IMR-90 (cell line): ENCODE results near the gene C1orf105. TPM values are rescaled to one million over a fixed set of nuclear protein-coding genes. Genes with fewer than 3 reads are reported as not detected.

Experiments used
- ATAC-seq: fragments of 200-7000 bp; cut with Tn5 transposase; 2 replicates; pipeline ENCODE4 v1.9.1; 2020; ENCODE audit warnings: low read depth, mild to moderate bottlenecking, moderate library complexity
- BruUV-seq: library from RNA; stranded (reverse); fragments of 400-500 nt; replicated peaks from 2 replicates; lab custom pipeline; 2021; lab: Mats Ljungman, UMichigan
- CTCF ChIA-PET: fragments of 300-600 bp; formaldehyde crosslinking; extraction: SDS; loops from one replicate; lab custom pipeline; 2021; ENCODE audit warnings: antibody characterized with exemption; lab: Yijun Ruan, JAX
- POLR2A ChIA-PET: fragments of 300-600 bp; sonication (Branson Sonifier 250); formaldehyde crosslinking; loops from one replicate; lab custom pipeline; 2022; ENCODE audit warnings: antibody characterized with exemption; ENCODE audit not compliant: unreplicated experiment; lab: Charles Lee
- DNase-seq: peaks from one replicate; pipeline ENCODE4 v3.0.0; 2013
- H2AFZ ChIP-seq: replicated peaks from 2 replicates; pipeline ENCODE3; 2013; ENCODE audit warnings: low read length, mild to moderate bottlenecking; ENCODE audit not compliant: poor library complexity
- H2AK5ac ChIP-seq: 2 replicates; pipeline ENCODE4 v1.6.1; 2013; ENCODE audit warnings: low read depth, low read length, inconsistent platforms
- H2AK9ac ChIP-seq: replicated peaks from 2 replicates; pipeline ENCODE3; 2013; ENCODE audit warnings: mild to moderate bottlenecking, low read depth, low read length, moderate library complexity; ENCODE audit not compliant: poor library complexity
- H2BK120ac ChIP-seq: 2 replicates; pipeline ENCODE4 v1.6.1; 2013; ENCODE audit warnings: low read depth, low read length, inconsistent platforms
- H2BK15ac ChIP-seq: 3 replicates; pipeline ENCODE4 v1.6.1; 2013; ENCODE audit warnings: low read depth, low read length, inconsistent platforms
- H2BK20ac ChIP-seq: 2 replicates; pipeline ENCODE4 v1.6.1; 2013; ENCODE audit warnings: low read depth, mild to moderate bottlenecking, inconsistent platforms, low read length, moderate library complexity
- H2BK5ac ChIP-seq: 2 replicates; pipeline ENCODE4 v1.6.1; 2013; ENCODE audit warnings: mild to moderate bottlenecking, low read depth, low read length, inconsistent platforms; ENCODE audit not compliant: poor library complexity, severe bottlenecking
- H3K14ac ChIP-seq: replicated peaks from 2 replicates; pipeline ENCODE4 v1.6.1; 2013; ENCODE audit warnings: low read depth, low read length, inconsistent platforms
- H3K18ac ChIP-seq: 2 replicates; pipeline ENCODE4 v1.6.1; 2013; ENCODE audit warnings: low read depth, low read length, control low read depth
- H3K23ac ChIP-seq: 2 replicates; pipeline ENCODE4 v1.6.1; 2013; ENCODE audit warnings: low read depth, low read length, inconsistent platforms
- H3K27ac ChIP-seq: 2 replicates; pipeline ENCODE4 v1.5.1; 2013; ENCODE audit warnings: mild to moderate bottlenecking, control low read depth, low read length; ENCODE audit not compliant: insufficient read depth
- H3K27me3 ChIP-seq: 2 replicates; pipeline ENCODE4 v1.6.1; 2013; ENCODE audit warnings: low read length; ENCODE audit not compliant: control insufficient read depth, insufficient read depth
- H3K36me3 ChIP-seq: 2 replicates; pipeline ENCODE4 v1.6.1; 2013; ENCODE audit warnings: low read length, mixed read lengths; ENCODE audit not compliant: control insufficient read depth, insufficient read depth
- H3K4ac ChIP-seq: 2 replicates; pipeline ENCODE4 v1.6.1; 2013; ENCODE audit warnings: low read depth, low read length, inconsistent platforms
- H3K4me1 ChIP-seq: 2 replicates; pipeline ENCODE4 v1.6.1; 2013; ENCODE audit warnings: low read length, mixed read lengths; ENCODE audit not compliant: control insufficient read depth, insufficient read depth
- H3K4me2 ChIP-seq: 2 replicates; pipeline ENCODE4 v1.6.1; 2013; ENCODE audit warnings: low read depth, mild to moderate bottlenecking, control low read depth, low read length, moderate library complexity
- H3K4me3 ChIP-seq: 2 replicates; pipeline ENCODE4 v1.5.1; 2013; ENCODE audit warnings: low read depth, mild to moderate bottlenecking, control low read depth, low read length, moderate library complexity; ENCODE audit not compliant: insufficient read depth
- H3K56ac ChIP-seq: 2 replicates; pipeline ENCODE4 v1.6.1; 2013; ENCODE audit warnings: low read length, inconsistent platforms; ENCODE audit not compliant: insufficient read depth; ENCODE audit errors: extremely low read depth
- H3K79me1 ChIP-seq, 2 experiments: 2 replicates each; pipeline ENCODE4 v1.6.1; 2013; ENCODE audit warnings: low read length in 2 of 2, inconsistent platforms in 1 of 2, low read depth in 1 of 2
- H3K9ac ChIP-seq: 2 replicates; pipeline ENCODE4 v1.6.1; 2013; ENCODE audit warnings: low read depth, low read length, control low read depth
- H3K9me1 ChIP-seq: 2 replicates; pipeline ENCODE4 v1.6.1; 2013; ENCODE audit warnings: low read length, inconsistent platforms; ENCODE audit not compliant: insufficient read depth
- H3K9me3 ChIP-seq: 2 replicates; pipeline ENCODE4 v1.6.1; 2013; ENCODE audit warnings: low read length; ENCODE audit not compliant: control insufficient read depth, insufficient read depth
- H4K20me1 ChIP-seq: 2 replicates; pipeline ENCODE4 v1.6.1; 2013; ENCODE audit warnings: low read length, inconsistent platforms; ENCODE audit not compliant: insufficient read depth
- H4K5ac ChIP-seq: 2 replicates; pipeline ENCODE4 v1.6.1; 2013; ENCODE audit warnings: mild to moderate bottlenecking, low read depth, low read length, control low read depth
- H4K8ac ChIP-seq, 2 experiments: 2 replicates each; pipeline ENCODE4 v1.6.1; 2013; ENCODE audit warnings: low read depth in 2 of 2, low read length in 2 of 2, control low read depth in 1 of 2, inconsistent platforms in 1 of 2
- H4K91ac ChIP-seq: 2 replicates; pipeline ENCODE4 v1.6.1; 2013; ENCODE audit warnings: low read depth, low read length, inconsistent platforms; ENCODE audit not compliant: insufficient read depth
- BHLHE40 ChIP-seq: fragments of 150-350 bp; IDR thresholded peaks from 2 replicates; pipeline ENCODE4 v1.6.1; 2016; ENCODE audit warnings: mild to moderate bottlenecking, low read depth, low read length
- CEBPB ChIP-seq: IDR thresholded peaks from 2 replicates; pipeline ENCODE4 v1.6.1; 2012; ENCODE audit warnings: low read depth, low read length, improper control_type of control experiment
- ELK1 ChIP-seq: fragments of 150-350 bp; IDR thresholded peaks from 2 replicates; pipeline ENCODE4 v1.6.1; 2016; ENCODE audit warnings: low read depth, mild to moderate bottlenecking, low read length, moderate library complexity, borderline replicate concordance
- FOS ChIP-seq: fragments of 150-350 bp; IDR thresholded peaks from 2 replicates; pipeline ENCODE4 v1.6.1; 2016; ENCODE audit warnings: low read depth, low read length
- MAFK ChIP-seq: IDR thresholded peaks from 2 replicates; pipeline ENCODE4 v1.6.1; 2012; ENCODE audit warnings: low read depth, low read length, improper control_type of control experiment
- MAZ ChIP-seq: IDR thresholded peaks from 2 replicates; pipeline ENCODE4 v1.6.1; 2012; ENCODE audit warnings: low read depth, mild to moderate bottlenecking, low read length, improper control_type of control experiment, moderate library complexity, borderline replicate concordance
- MXI1 ChIP-seq: IDR thresholded peaks from 2 replicates; pipeline ENCODE4 v1.6.1; 2012; ENCODE audit warnings: low read depth, mild to moderate bottlenecking, low read length, moderate library complexity, borderline replicate concordance
- NFE2L2 ChIP-seq: fragments of 150-350 bp; IDR thresholded peaks from 2 replicates; pipeline ENCODE4 v1.6.1; 2016; ENCODE audit warnings: low read depth, mild to moderate bottlenecking, low read length
- POLR2A ChIP-seq: IDR thresholded peaks from 2 replicates; pipeline ENCODE4 v1.6.1; 2012; ENCODE audit warnings: mild to moderate bottlenecking, low read depth, low read length
- RCOR1 ChIP-seq: IDR thresholded peaks from 2 replicates; pipeline ENCODE4 v1.6.1; 2012; ENCODE audit warnings: mild to moderate bottlenecking, low read length, improper control_type of control experiment; ENCODE audit not compliant: insufficient replicate concordance
- RFX5 ChIP-seq: IDR thresholded peaks from 2 replicates; pipeline ENCODE4 v1.8.0; 2012; ENCODE audit warnings: low read depth, mild to moderate bottlenecking, low read length, moderate library complexity
- SMC3 ChIP-seq: fragments of 150-350 bp; IDR thresholded peaks from 2 replicates; pipeline ENCODE4 v1.6.1; 2016; ENCODE audit warnings: low read depth, mild to moderate bottlenecking, antibody characterized with exemption, low read length, moderate library complexity
- USF2 ChIP-seq: fragments of 150-350 bp; IDR thresholded peaks from 2 replicates; pipeline ENCODE4 v1.6.1; 2017; ENCODE audit warnings: mild to moderate bottlenecking, antibody characterized with exemption, low read length, low read depth
- dilution Hi-C: fragments of 300-500 bp; cut with HindIII; formaldehyde crosslinking; loops from one replicate; pipeline ENCODE4 v1.14.3; 2018; ENCODE audit warnings: low sequenced_read_pairs; ENCODE audit not compliant: unreplicated experiment
- in situ Hi-C: fragments of 300-500 bp; cut with MboI; formaldehyde crosslinking; loops from 3 replicates; pipeline ENCODE4 v1.14.3; 2019; ENCODE audit warnings: low sequenced_read_pairs, inconsistent platforms, mixed read lengths
- intact Hi-C: fragments of 100-400 bp; cut with micrococcal nuclease; formaldehyde crosslinking; loops from 2 replicates; pipeline ENCODE4 v1.10.0; 2022
- polyA plus RNA-seq, 3 experiments: library from polyadenylated mRNA; depleted of rRNA; stranded (reverse); fragments of >200 nt; gene quantifications; 2 replicates each; pipeline ENCODE4 v1.2.3, GENCODE V29; 2012; ENCODE audit warnings: low replicate concordance in 1 of 3
- total RNA-seq: library from RNA; depleted of rRNA; stranded (reverse); fragments of >200 nt; gene quantifications from 2 replicates; pipeline ENCODE4 v1.2.3, GENCODE V29; 2012

Gene C1orf105
- total and polyA plus RNA-seq, 2 of the 4 experiments (the other 2 are of a cell fraction), result not detected

- TF ChIP-seq MAZ (no peak), MAFK (no peak), SMC3 (no peak), NFE2L2 (no peak), ELK1 (no peak), FOS (no peak), RCOR1 (no peak), USF2 (no peak), POLR2A (no peak), BHLHE40 (no peak), RFX5 (no peak), CEBPB (no peak), MXI1 (no peak)
- intact Hi-C loops, result no loop called here
These were observed 42.9 kb upstream of the C1orf105 start for GRCh38 chr1:172377565-172377964.

More at GRCh38 chr1:172377565-172377964, 42.9 kb upstream of the C1orf105 start:
- in situ Hi-C loops (no loop called here), dilution Hi-C loops (no loop called here)
- H3K4me1 ChIP-seq, result peaks cover 4% of the 10 kb centered on the region
- no peak overlapping the region for H2BK15ac ChIP-seq
- H3K4me3 ChIP-seq, result no peak overlapping the region
- no peak overlapping the region for H2BK20ac ChIP-seq
- ChIA-PET POLR2A (no interaction called here), CTCF (no interaction called here)
- H4K8ac ChIP-seq, result no peak overlapping the region
- no peaks in the 10 kb centered on the region for H4K20me1 ChIP-seq
- H3K4me2 ChIP-seq, result no peak overlapping the region
- DNase-seq (no peak), ATAC-seq (no peak)
- no peak overlapping the region for H3K56ac ChIP-seq
- BruUV-seq, result no TSS peak
- no peak overlapping the region for H3K18ac ChIP-seq
- H3K4ac ChIP-seq, result no peak overlapping the region
- no peak overlapping the region for H4K91ac ChIP-seq
- no peak overlapping the region for H3K14ac ChIP-seq
- H3K79me1 ChIP-seq, result no peaks in the 10 kb centered on the region
- H3K27ac ChIP-seq, result no peak overlapping the region
- no peak overlapping the region for H3K23ac ChIP-seq
- H3K9me3 ChIP-seq, result no peaks in the 10 kb centered on the region
- H4K5ac ChIP-seq, result no peak overlapping the region
- no peak overlapping the region for H2AFZ ChIP-seq
- H2AK5ac ChIP-seq, result no peak overlapping the region
- no peaks in the 10 kb centered on the region for H3K36me3 ChIP-seq
- H2BK120ac ChIP-seq, result no peak overlapping the region
- no peaks in the 10 kb centered on the region for H3K9me1 ChIP-seq
- no peak overlapping the region for H2BK5ac ChIP-seq
- H2AK9ac ChIP-seq, result no peak overlapping the region
- no peak overlapping the region for H3K9ac ChIP-seq
- no peaks in the 10 kb centered on the region for H3K27me3 ChIP-seq
